ENCODE data around the gene CFAP92.
"Not testable (repeated sequence)": the region's sequence is repeated elsewhere in the genome, so short reads cannot be mapped to it uniquely, and the experiment has no call there.

CFAP92 gene

DNA sequence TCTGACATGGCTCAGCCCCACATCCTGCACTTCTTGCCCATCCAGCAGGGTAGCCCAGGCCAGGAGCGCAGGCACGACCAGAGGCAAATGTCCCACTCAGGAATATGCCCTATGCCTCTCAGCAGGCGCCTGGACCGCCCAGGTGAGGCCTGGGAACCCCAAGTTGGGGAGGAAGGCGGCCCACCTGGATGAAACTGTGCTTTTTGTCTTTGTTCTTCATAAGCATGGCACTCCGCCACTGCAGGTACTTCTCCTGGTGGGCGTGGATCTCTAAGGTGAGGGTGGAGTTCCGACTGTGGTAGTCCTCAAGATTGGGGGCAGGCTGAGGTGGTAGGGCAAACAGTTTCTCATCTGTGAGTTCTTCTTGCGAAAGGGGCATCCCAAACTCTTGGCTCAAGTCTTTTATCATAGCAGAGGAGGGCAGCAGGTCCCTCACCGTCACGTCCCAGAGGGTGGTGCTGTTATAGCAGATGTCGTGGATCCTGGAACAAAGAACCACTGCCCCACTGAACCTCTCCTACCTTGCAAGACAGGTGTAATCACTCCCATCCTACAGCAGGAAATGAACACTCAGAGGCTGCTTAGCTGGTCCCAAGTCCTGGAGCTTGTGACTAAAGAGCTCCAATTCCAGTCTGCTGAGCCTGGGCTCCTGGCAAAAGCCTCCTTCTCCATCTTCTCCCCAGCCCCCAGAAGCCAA, 61.2 kb downstream of the CFAP92 start:
- DNase-seq = no peak

DNA sequence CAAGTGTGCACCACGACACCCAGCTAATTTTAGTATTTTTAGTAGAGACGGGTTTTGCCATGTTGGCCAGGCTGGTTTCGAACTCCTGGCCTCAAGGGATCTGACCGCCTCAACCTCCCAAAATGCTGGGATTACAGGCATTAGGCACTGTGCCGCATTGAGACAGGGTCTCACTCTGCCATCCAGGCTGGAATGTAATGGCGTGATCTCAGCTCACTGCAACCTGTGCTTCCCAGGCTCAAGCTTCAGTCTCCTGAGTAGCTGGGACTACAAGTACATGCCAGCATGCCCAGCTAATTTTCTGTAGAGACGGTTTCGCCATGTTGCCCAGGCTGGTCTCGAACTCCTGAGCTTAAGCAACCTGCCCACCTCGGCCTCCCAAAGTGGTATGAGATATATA, 62.8 kb downstream of the CFAP92 start:
- DNase-seq = no peak

DNA sequence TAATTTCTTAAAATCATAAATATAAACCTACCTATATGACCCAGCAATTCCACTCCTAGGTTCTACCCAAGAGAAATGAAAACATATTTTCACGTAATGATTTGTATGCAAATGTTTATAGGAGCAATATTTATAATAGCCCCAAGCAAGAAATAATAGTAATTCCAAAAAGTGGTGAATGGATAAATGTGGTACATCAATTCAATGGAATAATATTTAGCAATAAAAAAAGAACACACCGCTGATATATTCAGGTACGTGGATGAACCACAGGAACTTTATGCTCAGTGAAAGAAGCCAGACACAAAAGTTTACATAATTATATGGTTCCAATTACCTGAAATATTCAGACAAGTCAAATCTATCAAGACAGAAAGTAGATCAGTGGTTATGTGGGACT, 64.5 kb downstream of the CFAP92 start:
- DNase-seq = no peak

DNA sequence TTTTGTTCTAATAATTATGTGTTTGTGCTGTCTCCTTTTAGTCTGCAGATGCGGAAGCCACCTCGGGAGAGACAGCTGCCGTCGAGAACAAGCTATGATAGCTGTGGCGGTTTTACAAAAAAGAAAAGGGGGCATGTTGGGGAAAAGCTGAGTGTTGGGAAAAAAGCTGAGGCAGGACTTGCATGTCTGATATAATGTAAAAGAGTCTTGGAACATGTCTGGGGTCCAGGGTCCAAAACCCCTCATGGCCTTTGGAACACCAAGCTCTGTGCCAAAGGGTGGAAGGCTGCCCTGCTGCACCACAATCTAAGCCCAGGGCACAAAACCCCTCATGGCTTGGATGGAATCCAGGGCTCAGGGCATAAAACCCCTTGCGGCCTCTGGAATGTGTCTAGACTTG, 69.9 kb downstream of the CFAP92 start:
- DNase-seq = not testable (repeated sequence)

DNA sequence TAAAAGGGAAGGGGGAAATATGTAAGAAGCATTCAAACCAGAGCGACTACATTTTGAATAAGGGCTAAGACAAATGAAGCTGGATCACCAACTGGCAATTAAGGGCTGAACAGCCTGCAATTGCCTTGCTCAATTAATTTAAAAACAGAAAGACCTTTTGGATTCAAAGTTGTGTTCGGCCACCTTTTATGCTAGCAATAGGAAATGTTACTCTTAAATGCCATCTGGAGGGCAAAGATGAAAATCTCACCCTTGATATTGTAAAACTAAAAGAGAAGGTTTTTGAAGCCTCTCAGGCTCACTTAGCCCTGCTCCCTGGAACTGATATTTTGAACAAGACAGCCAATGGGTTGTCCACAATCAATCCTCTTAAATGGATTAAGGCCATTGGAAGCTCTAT, 70.3 kb downstream of the CFAP92 start:
- DNase-seq = peak; percentile 3

DNA sequence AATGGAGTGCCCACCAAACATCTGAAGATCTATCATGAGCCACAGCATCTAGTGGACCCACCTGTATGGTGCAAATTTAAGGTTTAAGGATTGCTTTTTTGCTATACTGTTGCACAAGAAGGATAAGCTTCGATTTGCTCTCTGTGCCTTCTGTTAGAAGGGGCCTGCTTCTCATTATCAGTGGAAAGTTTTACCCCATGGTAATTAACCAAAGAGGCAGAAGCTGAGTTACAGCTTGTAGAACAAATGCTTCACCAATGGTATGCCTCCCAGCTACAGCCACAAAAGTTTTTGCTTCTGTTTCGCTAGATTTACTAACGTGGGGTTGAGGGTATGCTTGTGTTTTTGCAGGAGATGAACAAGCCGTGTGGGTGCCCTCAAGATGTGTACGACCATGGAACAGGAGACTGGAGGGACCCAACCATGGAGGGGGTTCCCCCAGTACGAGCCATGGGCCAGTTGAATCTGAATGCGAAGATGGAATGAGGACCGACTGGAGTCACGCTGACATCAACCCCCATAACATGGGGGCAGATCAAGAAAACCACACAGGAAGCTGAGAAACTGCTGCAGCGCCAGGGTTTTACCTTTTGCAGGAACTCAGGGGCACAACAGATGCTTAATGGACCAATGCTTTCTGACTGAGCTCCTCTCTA, 70.9 kb downstream of the CFAP92 start:
- DNase-seq = peak; percentile 50

DNA sequence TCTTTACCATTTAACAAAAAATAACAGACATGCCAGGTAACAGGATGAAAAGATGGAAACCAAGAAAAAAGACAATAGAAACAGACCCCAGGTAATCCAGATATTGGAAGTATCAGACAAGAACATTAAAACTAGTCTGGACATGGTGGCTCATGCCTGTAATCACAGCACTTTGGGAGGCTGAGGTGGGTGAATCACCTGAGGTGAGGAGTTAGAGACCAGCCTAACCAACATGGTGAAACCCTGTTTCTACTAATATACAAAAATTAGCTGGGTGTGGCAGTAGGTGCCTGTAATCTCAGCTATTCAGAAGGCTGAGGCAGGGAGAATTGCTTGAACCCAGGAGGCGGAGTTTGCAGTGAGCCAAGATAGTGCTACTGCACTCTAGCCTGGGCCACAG, 73.9 kb downstream of the CFAP92 start:
- DNase-seq = no peak

DNA sequence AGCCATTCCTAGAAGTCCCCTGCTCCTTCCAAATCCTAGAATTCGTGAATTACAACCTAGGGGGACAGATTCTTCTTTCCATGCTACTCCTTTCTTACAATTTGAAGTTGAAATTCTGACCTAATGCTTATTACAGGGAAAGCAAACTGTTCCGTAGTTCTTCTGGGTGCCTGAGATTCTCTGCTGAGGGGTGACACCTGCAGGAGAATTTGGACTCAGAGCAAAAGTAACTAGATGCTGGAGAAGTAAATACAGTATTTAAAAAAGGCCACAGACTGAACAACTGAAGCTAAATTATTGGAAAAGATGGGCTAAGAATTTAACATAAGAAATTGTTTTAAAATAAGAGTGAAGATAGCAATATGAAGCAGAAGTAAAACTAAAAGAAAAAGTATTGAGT, 76.6 kb downstream of the CFAP92 start:
- no peak for DNase-seq

DNA sequence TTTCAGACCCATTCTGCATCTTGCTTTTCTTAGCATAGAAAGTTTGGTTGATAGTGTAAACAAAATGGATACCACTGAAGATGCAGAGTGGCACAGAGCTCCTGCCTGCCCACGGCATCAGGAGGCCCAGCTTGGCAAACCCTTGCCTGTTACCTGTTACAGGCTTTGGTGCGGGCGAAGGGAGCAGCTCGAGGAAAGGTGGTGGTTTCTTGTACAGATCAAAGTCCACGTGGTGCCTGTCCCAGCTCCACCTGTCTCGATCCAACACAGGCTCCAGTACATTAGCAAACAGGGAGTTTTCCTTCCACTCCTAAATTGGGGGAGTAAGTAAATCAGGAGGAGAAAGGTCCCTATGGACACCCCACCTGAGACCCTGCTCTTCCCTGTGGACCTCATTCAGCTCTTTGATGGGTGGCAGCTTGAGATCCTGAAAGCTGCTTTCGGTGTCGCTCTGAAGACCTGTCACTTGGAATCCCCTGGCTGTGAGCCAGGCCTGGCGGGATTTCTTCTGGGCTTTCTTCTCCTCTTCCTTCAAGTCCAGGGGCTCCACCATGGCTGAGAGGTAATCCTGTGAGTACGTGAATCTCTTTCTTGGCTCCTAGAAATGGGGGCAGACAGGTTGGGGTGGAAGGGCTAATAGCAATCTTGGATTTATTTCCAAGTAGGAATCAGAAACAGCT, 78.8 kb downstream of the CFAP92 start:
- DNase-seq = no peak

DNA sequence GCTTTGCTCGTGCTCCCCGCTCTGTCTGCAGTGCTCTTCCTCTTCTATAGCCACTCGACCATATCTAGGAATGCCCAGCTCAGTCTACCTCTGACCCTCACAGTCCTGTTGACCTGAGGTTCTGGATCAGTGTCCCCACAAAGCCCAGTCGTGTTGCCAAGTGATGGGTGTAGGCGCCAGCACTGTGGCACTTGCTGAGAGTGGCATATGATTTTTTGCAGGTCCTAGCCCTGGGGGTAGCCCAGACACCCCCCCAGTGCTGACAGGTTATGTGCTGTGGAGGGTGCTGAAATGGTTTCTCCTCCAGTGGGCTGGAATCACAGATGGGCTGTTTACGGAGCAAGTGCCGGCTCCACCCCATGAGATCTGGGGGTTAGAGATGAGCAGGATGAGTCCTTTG, 82.0 kb downstream of the CFAP92 start:
- no peak for DNase-seq

DNA sequence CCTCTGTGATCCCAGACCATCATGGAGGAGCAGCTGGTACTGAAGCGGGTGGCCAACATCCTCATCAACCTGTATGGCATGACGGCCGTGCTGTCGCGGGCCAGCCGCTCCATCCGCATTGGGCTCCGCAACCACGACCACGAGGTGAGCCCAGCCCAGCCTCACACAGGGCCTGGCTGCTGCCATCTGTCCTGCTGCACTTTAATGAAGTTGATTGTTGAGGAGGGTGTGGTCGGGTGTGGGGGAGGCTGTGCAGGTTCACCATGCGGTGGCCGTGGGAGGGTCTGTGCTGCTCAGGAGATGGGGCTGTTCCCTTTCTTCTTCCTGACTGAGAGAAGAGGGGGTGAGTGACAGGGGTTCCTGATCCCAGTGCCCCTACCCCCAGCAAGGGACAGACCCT, 83.9 kb downstream of the CFAP92 start:
- DNase-seq = no peak

DNA sequence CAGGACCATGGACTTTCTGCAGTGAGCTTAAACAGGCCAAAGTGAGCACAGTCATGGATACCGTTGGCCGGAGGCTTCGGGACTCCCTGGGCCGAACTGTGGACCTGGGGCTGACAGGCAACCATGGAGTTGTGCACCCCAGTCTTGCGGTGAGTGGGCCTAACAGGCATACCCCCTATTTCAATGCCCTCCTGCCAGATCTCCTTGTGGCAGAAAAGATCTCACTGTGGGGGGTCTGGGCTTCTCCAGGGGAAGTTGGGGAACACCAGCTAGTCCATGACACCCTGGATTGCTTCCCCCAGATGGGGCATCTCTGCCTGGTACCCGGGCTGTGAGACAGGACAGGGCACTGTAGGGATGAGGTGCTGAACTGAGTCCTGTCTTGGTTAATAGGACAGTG, 84.9 kb downstream of the CFAP92 start:
- DNase-seq = no peak

DNA sequence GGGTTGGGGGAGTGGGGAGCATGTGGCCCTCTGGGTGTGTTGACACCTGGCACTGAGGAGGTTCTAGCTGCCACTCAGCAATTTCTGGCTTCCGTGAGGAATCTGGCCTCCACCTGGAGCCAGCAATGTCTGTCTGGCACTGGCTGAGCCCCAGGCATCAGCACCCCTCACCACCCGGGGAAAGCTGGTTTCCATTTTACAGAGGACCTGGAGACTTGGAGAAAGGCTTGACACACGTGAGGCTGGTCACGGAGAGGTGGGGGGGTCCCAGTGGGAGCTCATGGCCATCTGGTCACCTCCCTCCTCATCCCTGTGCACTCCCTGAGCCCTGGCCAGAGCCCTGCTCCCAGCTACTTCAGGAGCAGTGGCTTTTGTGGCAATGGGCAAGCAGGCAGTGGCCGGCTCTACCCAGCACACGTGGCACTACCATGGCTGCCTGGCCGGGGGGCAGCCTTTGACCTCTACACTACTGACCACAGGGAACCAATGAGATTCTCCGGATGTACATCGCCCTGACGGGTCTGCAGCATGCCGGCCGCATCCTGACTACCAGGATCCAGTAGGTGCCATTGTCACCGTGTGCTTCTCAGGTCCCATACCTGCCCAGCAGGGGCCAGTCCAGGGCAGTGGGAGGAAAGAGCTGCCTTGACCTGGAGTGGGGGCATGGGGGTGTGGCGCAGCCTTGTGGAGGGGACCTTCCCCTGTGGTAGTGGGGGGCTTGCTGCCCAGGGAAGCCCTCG, 86.0 kb downstream of the CFAP92 start:
- DNase-seq = no peak

DNA sequence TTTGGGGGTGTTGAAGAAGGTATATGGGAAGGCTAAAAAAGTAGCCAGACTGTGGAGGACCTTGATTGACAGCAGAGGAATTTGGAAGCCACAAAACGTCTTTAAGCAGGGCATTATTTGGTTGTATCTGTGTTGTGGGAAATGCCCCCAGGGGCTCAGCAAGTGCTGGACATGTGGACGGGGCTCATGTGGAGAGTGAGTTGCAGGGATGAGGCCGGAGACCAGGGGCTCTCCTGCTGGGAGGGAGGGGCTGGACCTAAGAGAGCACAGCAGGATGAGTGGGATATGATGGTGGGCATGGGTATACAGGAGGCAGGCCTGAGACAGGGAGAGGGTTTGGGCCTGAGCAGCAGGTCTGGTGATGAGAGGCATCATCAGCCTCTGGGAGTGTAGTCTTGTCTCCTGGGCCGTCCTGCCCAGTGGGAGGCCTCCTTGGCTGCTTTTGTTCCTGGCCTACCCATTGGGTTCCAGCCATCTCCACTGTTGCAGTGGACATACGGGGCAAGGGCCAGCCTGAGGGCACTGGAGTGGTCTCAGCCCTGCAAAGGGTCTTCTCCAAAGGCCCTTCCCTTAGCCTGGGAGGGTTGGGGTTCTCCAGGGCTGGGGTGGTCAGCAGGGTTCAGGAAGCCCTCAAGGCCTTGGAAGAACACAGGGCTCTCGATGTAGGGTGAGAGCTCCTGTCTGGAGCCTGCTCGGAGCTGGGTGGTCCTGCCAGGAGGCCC, 86.9 kb downstream of the CFAP92 start:
- no peak for DNase-seq

DNA sequence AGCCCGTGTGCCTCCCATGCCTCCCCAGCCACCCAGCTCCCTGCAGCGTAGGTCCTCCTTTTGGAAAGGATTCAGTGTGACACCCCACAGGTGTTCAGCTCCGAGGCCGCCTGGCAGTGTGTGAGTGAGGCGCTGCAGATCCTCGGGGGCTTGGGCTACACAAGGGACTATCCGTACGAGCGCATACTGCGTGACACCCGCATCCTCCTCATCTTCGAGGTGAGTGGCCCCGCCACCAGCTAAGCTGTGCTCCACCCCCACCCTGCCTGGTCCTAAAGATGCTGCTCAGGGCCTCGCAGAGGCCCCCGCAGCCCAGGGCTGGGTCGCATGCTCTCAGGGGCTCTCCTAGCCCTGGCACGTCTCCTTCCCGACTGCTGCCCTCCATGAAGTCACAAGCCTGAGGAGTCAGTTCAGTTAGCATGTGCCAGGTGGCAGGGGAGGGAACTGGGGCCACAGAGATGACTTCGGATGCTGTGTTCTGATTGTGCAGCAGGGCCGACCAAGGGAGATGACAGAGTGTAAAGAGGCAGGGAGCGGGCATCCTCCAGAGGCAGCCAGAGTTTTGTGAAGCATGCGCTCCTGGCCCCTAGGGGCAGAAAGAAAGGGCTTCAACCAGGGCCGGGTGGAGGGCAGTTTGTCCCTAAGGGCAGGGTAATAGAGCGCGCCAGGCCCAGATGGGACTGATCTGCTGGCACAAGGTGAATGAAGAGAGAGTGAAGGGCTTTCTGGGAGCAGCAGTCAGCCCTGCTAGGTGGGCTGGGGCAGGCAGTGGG, 87.7 kb downstream of the CFAP92 start:
- no peak for DNase-seq

DNA sequence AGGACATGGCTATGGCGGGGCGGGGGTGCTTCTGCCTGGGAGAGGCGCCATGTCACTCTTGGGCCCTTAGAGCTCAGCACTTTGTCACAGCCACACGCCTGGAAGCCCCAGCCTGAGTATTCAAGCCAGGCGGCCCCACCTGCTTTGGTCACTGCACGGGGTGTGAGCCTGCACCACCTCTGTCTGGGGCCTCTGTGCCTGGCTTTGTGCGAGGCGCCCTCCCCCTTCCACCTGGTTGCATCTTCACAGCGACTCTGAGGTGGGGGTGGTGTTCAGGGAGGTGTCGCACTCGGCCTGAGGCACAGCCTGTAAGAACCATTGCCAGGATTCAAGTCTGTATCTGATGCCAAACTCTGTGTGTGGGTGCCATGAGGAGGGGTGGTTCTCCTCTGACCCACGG, 90.4 kb downstream of the CFAP92 start:
- no peak for DNase-seq

DNA sequence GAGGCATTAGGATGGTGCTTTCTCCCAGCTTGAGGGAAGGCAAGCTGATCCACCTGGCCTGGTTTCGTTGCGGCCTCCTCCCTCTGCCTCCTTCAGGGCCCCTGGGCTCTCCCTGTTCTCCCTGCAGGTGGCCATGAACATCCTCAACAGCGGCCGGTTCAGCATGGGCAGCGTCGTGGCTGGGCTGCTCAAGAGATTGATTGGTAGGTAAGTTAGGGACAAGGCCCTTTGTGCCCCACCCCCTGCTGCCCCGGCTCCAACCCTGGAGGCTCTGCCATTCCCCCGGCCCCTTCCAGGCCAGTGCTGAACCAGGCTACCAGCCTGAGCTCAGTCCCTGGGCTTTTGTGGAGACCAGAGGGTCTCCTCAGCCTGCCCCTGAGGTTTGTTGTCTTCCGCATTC, 91.5 kb downstream of the CFAP92 start:
- no peak for DNase-seq

DNA sequence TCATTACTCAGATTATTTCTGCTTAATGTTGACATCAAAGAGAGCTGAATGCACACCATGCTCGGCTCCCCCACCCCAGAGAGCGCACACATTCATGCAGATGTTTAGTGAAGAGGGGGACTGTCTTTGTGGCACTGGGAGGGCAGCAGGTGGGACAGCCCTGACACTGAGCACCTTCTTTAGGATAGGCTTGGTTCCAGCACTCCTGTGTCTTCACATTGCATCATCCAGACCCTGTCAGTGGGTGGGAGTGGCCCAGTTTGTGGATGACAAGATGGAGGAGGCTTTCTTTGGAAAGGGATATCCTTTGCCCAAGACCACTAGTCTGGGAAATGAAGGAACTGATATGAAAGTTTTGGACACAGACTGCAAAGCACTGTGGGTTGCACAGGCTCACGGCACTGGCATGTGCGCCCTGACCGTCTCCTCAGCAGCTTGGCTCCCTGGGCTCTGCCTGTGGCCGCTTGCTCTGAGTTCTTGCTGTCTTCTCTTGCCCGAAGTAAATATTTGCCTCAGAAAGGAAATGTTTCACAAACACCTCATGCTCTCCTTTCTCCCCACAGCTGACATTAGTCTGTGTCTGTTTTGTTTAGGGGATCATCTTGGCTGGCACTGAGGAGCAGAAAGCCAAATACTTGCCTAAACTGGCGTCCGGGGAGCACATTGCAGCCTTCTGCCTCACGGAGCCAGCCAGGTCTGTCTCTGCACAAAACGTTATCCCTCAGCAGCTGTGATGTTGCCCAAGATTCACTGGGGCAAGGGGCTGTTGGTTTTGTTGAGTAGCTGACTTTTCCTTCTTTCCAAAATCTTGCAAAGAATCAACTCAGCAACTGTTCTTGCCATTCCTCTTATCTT, 97.8 kb downstream of the CFAP92 start:
- no peak for DNase-seq

DNA sequence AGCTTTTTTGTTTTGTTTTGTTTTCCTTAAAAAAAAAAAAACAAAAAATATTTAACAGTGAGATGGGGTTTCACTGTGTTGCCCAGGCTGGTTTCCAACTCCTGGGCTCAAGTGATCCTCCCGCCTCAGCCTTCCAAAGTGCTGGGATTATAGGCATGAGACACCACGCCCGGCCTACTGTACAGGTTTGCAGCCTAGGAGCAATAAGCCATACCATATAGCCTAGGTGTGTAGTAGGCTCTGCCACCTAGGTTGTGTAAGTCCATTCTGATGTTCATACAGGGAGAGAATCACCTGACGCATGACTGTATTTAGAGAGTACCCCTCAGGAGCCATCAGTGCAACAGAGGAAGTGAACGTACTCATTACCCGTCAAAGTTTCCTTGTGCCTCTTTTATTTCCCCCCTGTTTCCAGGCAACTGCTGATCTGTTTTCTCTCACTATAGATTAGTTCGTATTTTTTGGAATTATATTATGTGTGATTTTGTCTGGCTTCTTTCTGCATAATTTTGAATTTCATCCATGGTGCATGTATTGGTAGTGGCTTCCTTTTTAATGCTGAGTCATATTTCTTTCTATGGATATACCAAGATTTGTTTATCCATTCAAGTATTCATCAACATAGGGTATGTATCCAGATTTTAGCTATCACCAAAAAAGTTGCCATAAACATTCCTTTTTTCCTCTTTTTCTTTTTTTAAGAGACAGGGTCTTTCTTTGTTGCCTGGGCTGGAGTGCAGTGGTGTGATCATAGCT, 104.6 kb downstream of the CFAP92 start:
- DNase-seq = no peak

DNA sequence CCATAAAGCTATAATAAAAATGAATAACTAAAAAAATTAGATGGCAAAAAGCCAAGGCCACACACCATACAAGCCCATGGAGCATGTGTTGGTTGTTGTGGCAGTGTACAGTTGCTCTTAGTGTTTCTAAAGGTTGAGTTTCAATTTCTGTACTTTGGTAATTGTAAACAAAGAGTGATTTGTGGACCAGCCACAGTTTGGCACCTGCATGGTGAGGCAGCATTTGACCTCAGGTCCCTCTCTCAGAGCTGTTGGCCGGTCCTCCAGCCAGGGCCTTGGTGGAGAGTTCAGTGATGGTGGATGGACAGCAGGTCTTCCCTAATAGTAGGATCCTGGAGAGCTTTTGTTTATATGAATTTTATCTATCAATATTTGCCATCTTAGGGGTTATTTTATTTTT, 108.9 kb downstream of the CFAP92 start:
- DNase-seq = no peak
